IPS DF 4.7 (cell line): ENCODE measurements around the gene TMEM169.
"Not testable (repeated sequence)": the region's sequence is repeated elsewhere in the genome, so short reads cannot be mapped to it uniquely, and the experiment has no call there.

Source experiments
- DNase-seq: peaks from one replicate; pipeline ENCODE4 v3.0.0-alpha.2; 2013; ENCODE audit warnings: low spot score; ENCODE audit errors: extremely low read depth

TMEM169 gene

GRCh38 chr2:216071111-216071851, 10.4 kb upstream of the TMEM169 start:
- DNase-seq, result no peak

- DNase-seq, result no peak
Measured at GRCh38 chr2:216072473-216072872, 9.2 kb upstream of the TMEM169 start.

GRCh38 chr2:216073773-216074172, 7.9 kb upstream of the TMEM169 start:
- no peak for DNase-seq

- DNase-seq, result no peak
Measured at GRCh38 chr2:216074380-216074779, 7.3 kb upstream of the TMEM169 start.

GRCh38 chr2:216074794-216075193, 6.9 kb upstream of the TMEM169 start:
- DNase-seq, result no peak

GRCh38 chr2:216075510-216076485, 5.9 kb upstream of the TMEM169 start:
- DNase-seq, result no peak

- DNase-seq, result no peak
Measured at GRCh38 chr2:216078776-216079175, 2.9 kb upstream of the TMEM169 start.

GRCh38 chr2:216080048-216080447, 1.7 kb upstream of the TMEM169 start:
- DNase-seq, result not testable (repeated sequence)

GRCh38 chr2:216081012-216081411, 707 bp upstream of the TMEM169 start:
- DNase-seq, result no peak

GRCh38 chr2:216082117-216082711, 495 bp downstream of the TMEM169 start:
- no peak for DNase-seq

- no peak for DNase-seq
Measured at GRCh38 chr2:216082805-216083204, 1.1 kb downstream of the TMEM169 start.

GRCh38 chr2:216083464-216084281, 2.0 kb downstream of the TMEM169 start:
- no peak for DNase-seq

GRCh38 chr2:216084547-216084946, 2.8 kb downstream of the TMEM169 start:
- no peak for DNase-seq

- DNase-seq, result no peak
Measured at GRCh38 chr2:216086207-216086893, 4.6 kb downstream of the TMEM169 start.

- no peak for DNase-seq
Measured at GRCh38 chr2:216090369-216090786, 8.7 kb downstream of the TMEM169 start.

- DNase-seq, result no peak
Measured at GRCh38 chr2:216092646-216093045, 10.9 kb downstream of the TMEM169 start.

GRCh38 chr2:216094701-216095100, 13.0 kb downstream of the TMEM169 start:
- no peak for DNase-seq

GRCh38 chr2:216098421-216099334, 17.0 kb downstream of the TMEM169 start:
- no peak for DNase-seq

- DNase-seq, result no peak
Measured at GRCh38 chr2:216101109-216101508, 19.4 kb downstream of the TMEM169 start.
